Stimulated activated CD4-positive, alpha-beta T cell treated with anti-CD3 and anti-CD28 coated beads, Interleukin-2, amount 100 ng/mL, for 24 hours (primary cell): ENCODE results near the gene USH1C.

ENCODE experiments used
- DNase-seq, 2 donors: peaks; one replicate each; pipeline ENCODE4 v3.0.0-alpha.2; 2020

The USH1C gene

GRCh38 chr11:17496406-17496805, 47.8 kb downstream of the USH1C start:
- no peak for DNase-seq

- no peak for DNase-seq
Observed at GRCh38 chr11:17494019-17494418, 50.2 kb downstream of the USH1C start.

- no peak for DNase-seq
Observed at GRCh38 chr11:17490938-17491337, 53.3 kb downstream of the USH1C start.

- no peak for DNase-seq
Observed at GRCh38 chr11:17490232-17490631, 54.0 kb downstream of the USH1C start.

- no peak for DNase-seq
Observed at GRCh38 chr11:17489751-17490150, 54.5 kb downstream of the USH1C start.

GRCh38 chr11:17488563-17488962, 55.7 kb downstream of the USH1C start:
- no peak for DNase-seq

- DNase-seq, result no peak
Observed at GRCh38 chr11:17486646-17487045, 57.6 kb downstream of the USH1C start.

GRCh38 chr11:17483505-17483904, 60.7 kb downstream of the USH1C start:
- DNase-seq, result no peak

- no peak for DNase-seq
Observed at GRCh38 chr11:17481905-17482304, 62.3 kb downstream of the USH1C start.

- no peak for DNase-seq
Observed at GRCh38 chr11:17479284-17480214, 64.7 kb downstream of the USH1C start.

GRCh38 chr11:17478070-17478469, 66.1 kb downstream of the USH1C start:
- DNase-seq, result no peak

- no peak for DNase-seq
Observed at GRCh38 chr11:17477361-17477760, 66.9 kb downstream of the USH1C start.

- no peak for DNase-seq
Observed at GRCh38 chr11:17477084-17477333, 67.2 kb downstream of the USH1C start.

GRCh38 chr11:17476317-17477083, 67.7 kb downstream of the USH1C start, which contains the start of gene ABCC8:
Gene ABCC8 (minus strand): TSS chr11:17476845. CDS start chr11:17476776, 69 bp downstream.
- peak in 1 of 2 donors; percentile 6 for DNase-seq

- DNase-seq, result peak in 1 of 2 donors; percentile 4
Observed at GRCh38 chr11:17475666-17476316, 68.4 kb downstream of the USH1C start.

- no peak for DNase-seq
Observed at GRCh38 chr11:17473071-17473744, 71.0 kb downstream of the USH1C start.

GRCh38 chr11:17472467-17472866, 71.7 kb downstream of the USH1C start:
- DNase-seq, result no peak

- no peak for DNase-seq
Observed at GRCh38 chr11:17471501-17471900, 72.7 kb downstream of the USH1C start.

- DNase-seq, result no peak
Observed at GRCh38 chr11:17469998-17470397, 74.2 kb downstream of the USH1C start.

GRCh38 chr11:17468122-17468521, 76.1 kb downstream of the USH1C start:
- no peak for DNase-seq

GRCh38 chr11:17463546-17464174, 80.6 kb downstream of the USH1C start:
- DNase-seq, result no peak

- no peak for DNase-seq
Observed at GRCh38 chr11:17462940-17463339, 81.3 kb downstream of the USH1C start.

- no peak for DNase-seq
Observed at GRCh38 chr11:17460406-17460805, 83.8 kb downstream of the USH1C start.
